B cell (primary cell): Measurements from ENCODE around the gene CMTM8. TPM values are rescaled to one million over a fixed set of nuclear protein-coding genes. Genes with fewer than 3 reads are reported as not detected.

Experiments
- ATAC-seq: fragments of 200-7000 bp; cut with Tn5 transposase; one replicate; pipeline ENCODE4 v1.10.0; 2021; ENCODE audit warnings: low read depth, mild to moderate bottlenecking, moderate number of reproducible peaks, moderate library complexity
- CTCF ChIA-PET: fragments of 350-600 bp; sonication (Branson Sonifier 250); formaldehyde crosslinking; loops from one replicate; lab custom pipeline; 2021; ENCODE audit warnings: antibody characterized with exemption, inconsistent platforms; lab: Charles Lee
- POLR2A ChIA-PET: fragments of 350-600 bp; sonication (Branson Sonifier 250); formaldehyde crosslinking; loops from one replicate; lab custom pipeline; 2021; ENCODE audit warnings: antibody characterized with exemption; lab: Charles Lee
- DNase-seq: peaks from one replicate; pipeline ENCODE4 v3.0.0; 2013
- H2AFZ ChIP-seq: 2 replicates; pipeline ENCODE4 v1.6.1; 2012; ENCODE audit warnings: mild to moderate bottlenecking, low read depth, low read length; ENCODE audit not compliant: insufficient read depth, poor library complexity, severe bottlenecking
- H3K27ac ChIP-seq, 2 donors: 1 replicate in 1 of 2; 2 replicates in 1 of 2; pipeline ENCODE4 v1.5.1; 2012 to 2013; ENCODE audit warnings: low read length in 2 of 2, mild to moderate bottlenecking in 2 of 2, moderate library complexity in 1 of 2
- H3K27me3 ChIP-seq, 4 experiments: fragments of 200-600 bp in 1 of 4; sonication (generic) in 1 of 4; replicated peaks in 1 of 4; 1 replicate in 2 of 4; 2 replicates in 2 of 4; pipeline versions ENCODE4 v1.6.1 to v1.7.0; 2013 to 2016; ENCODE audit warnings: low read length in 3 of 4, mild to moderate bottlenecking in 2 of 4, mixed read lengths in 1 of 4, moderate library complexity in 1 of 4; ENCODE audit not compliant: insufficient read depth in 4 of 4, control insufficient read depth in 3 of 4; ENCODE audit errors: control extremely low read depth in 1 of 4
- H3K36me3 ChIP-seq, 2 experiments: replicated peaks in 1 of 2; 1 replicate in 1 of 2; 2 replicates in 1 of 2; pipeline versions ENCODE4 v1.6.1 to v1.7.1; 2013; ENCODE audit warnings: low read length in 1 of 2; ENCODE audit not compliant: insufficient read depth in 2 of 2, control insufficient read depth in 1 of 2; ENCODE audit errors: control extremely low read depth in 1 of 2, extremely low read depth in 1 of 2
- H3K4me1 ChIP-seq, 2 donors: fragments of 200-600 bp in 1 of 2; sonication (generic) in 1 of 2; 1 replicate in 1 of 2; 2 replicates in 1 of 2; pipeline versions ENCODE4 v1.5.1 to v1.6.1; 2013 to 2017; ENCODE audit warnings: low read length in 2 of 2; ENCODE audit not compliant: control insufficient read depth in 2 of 2, insufficient read depth in 2 of 2
- H3K4me2 ChIP-seq: replicated peaks from 2 replicates; pipeline ENCODE3; 2012; ENCODE audit warnings: mild to moderate bottlenecking, low read depth, low read length; ENCODE audit not compliant: poor library complexity, severe bottlenecking
- H3K4me3 ChIP-seq, 5 experiments: fragments of 200-600 bp in 1 of 5; sonication (generic) in 1 of 5; 1 replicate in 3 of 5; 2 replicates in 2 of 5; pipeline versions ENCODE4 v1.5.1 to v1.7.0; 2011 to 2016; ENCODE audit warnings: low read length in 4 of 5, mild to moderate bottlenecking in 4 of 5, low read depth in 2 of 5, control low read depth in 1 of 5, moderate library complexity in 1 of 5; ENCODE audit not compliant: insufficient read depth in 1 of 5; ENCODE audit errors: control extremely low read depth in 1 of 5, extremely low read depth in 1 of 5
- H3K79me2 ChIP-seq: fragments of 200-600 bp; sonication (generic); one replicate; pipeline ENCODE4 v1.6.0; 2016; ENCODE audit warnings: low read length; ENCODE audit not compliant: control insufficient read depth, insufficient read depth
- H3K9ac ChIP-seq: fragments of 200-600 bp; sonication (generic); 2 replicates; pipeline ENCODE4 v1.6.1; 2017; ENCODE audit warnings: mild to moderate bottlenecking, low read length, moderate library complexity
- H3K9me3 ChIP-seq, 3 donors: one replicate each; pipeline versions ENCODE4 v1.6.1 to v1.7.1; 2013; ENCODE audit warnings: low read length in 2 of 3; ENCODE audit not compliant: control insufficient read depth in 2 of 3, insufficient read depth in 1 of 3; ENCODE audit errors: control extremely low read depth in 1 of 3
- H4K20me1 ChIP-seq: 2 replicates; pipeline ENCODE4 v1.6.0; 2012; ENCODE audit warnings: mild to moderate bottlenecking, low read length; ENCODE audit not compliant: insufficient read depth, control insufficient read depth, poor library complexity, severe bottlenecking
- H3K27ac Mint-ChIP-seq: one replicate; pipeline ENCODE4 v1.8.0; 2021; ENCODE audit warnings: mixed read lengths
- H3K27me3 Mint-ChIP-seq: one replicate; pipeline ENCODE4 v1.8.0; 2021; ENCODE audit warnings: mixed read lengths
- H3K4me1 Mint-ChIP-seq: one replicate; pipeline ENCODE4 v1.8.0; 2021; ENCODE audit warnings: mixed read lengths
- H3K4me3 Mint-ChIP-seq: one replicate; pipeline ENCODE4 v1.8.0; 2021; ENCODE audit warnings: mixed read lengths
- H3K9me3 Mint-ChIP-seq: one replicate; pipeline ENCODE4 v1.8.0; 2022; ENCODE audit warnings: mixed read lengths; ENCODE audit not compliant: insufficient read depth
- CTCF ChIP-seq: fragments of 200-600 bp; IDR thresholded peaks from one replicate; pipeline ENCODE4 v1.8.0; 2022; ENCODE audit warnings: antibody characterized with exemption, mild to moderate bottlenecking
- EZH2 ChIP-seq: IDR thresholded peaks from 2 replicates; pipeline ENCODE4 v1.6.1; 2012; ENCODE audit warnings: borderline replicate concordance, low read depth, mild to moderate bottlenecking, moderate library complexity, low read length; ENCODE audit not compliant: insufficient read depth, poor library complexity, severe bottlenecking
- WGBS: methylation state at CpG from one replicate; pipeline ENCODE4 v1.1.5; 2013; ENCODE audit warnings: missing lambda C conversion rate; ENCODE audit not compliant: insufficient coverage; 5-methylcytosine and 5-hydroxymethylcytosine counted together
- intact Hi-C: fragments of 100-400 bp; cut with micrococcal nuclease; formaldehyde crosslinking; loops from one replicate; pipeline ENCODE4 v1.10.0; 2022
- polyA plus RNA-seq: library from polyadenylated mRNA; depleted of rRNA; stranded (reverse); fragments of >200 nt; gene quantifications from 2 replicates; pipeline ENCODE4 v1.2.3, GENCODE V29; 2012
- total RNA-seq, 2 donors: library from RNA; stranded (reverse); fragments of 120-200 nt in 1 of 2; gene quantifications; 1 replicate in 1 of 2; 2 replicates in 1 of 2; pipeline versions ENCODE4 v1.2.3 to v1.2.4, GENCODE V29; 2013 to 2022

Gene CMTM8
- total and polyA plus RNA-seq, 2 donors (not counting 1 experiment from before 2014, with no cell fraction given) = 0.25 to 0.28 TPM

- no CpG with 5 or more reads among the region's 1 CpG for WGBS
- Histone ChIP-seq H3K36me3 (no peaks in the 10 kb centered on the region), H3K79me2 (no peaks in the 10 kb centered on the region), H3K27me3 (no peaks in the 10 kb centered on the region), H3K4me2 (no peak overlapping the region), H4K20me1 (no peaks in the 10 kb centered on the region), H3K4me3 (no peak overlapping the region), H3K9me3 (no peaks in the 10 kb centered on the region), H3K9ac (no peak overlapping the region), H2AFZ (no peak overlapping the region), H3K27ac (no peak overlapping the region), H3K4me1 (peaks cover 0 to 5% of the 10 kb centered on the region in 2 donors)
- H3K27ac Mint-ChIP-seq = no peak overlapping the region
- H3K4me1 Mint-ChIP-seq = peaks cover 6% of the 10 kb centered on the region
- intact Hi-C loops = no loop called here
- no peak overlapping the region for H3K4me3 Mint-ChIP-seq
- H3K9me3 Mint-ChIP-seq = no peaks in the 10 kb centered on the region
- ChIA-PET POLR2A (no interaction called here), CTCF (interaction anchor here (0.6 to 1.6 kb wide), 3 partner anchors 13 to 59 kb away, joined by 3 to 10 read pairs (median 4); no protein-coding TSS in a partner anchor)
- DNase-seq = no peak
- peaks cover 13% of the 10 kb centered on the region for H3K27me3 Mint-ChIP-seq
- TF ChIP-seq EZH2 = no peak
- no peak for TF ChIP-seq CTCF
- ATAC-seq = no peak
Measured at GRCh38 chr3:32312251-32312650, 73.8 kb downstream of the CMTM8 start.

GRCh38 chr3:32313169-32313568, 74.7 kb downstream of the CMTM8 start:
- no peaks in the 10 kb centered on the region for H4K20me1 ChIP-seq
- TF ChIP-seq CTCF = no peak
- TF ChIP-seq EZH2 = no peak
- POLR2A ChIA-PET = no interaction called here
- no peaks in the 10 kb centered on the region for H3K79me2 ChIP-seq
- 98% methylated on average over 6 of the region's 6 CpGs for WGBS
- no peaks in the 10 kb centered on the region for H3K9me3 ChIP-seq
- CTCF ChIA-PET = interaction anchor here (1.5 kb wide), 1 partner anchor 18 kb away, joined by 10 read pairs; no protein-coding TSS in a partner anchor
- Mint-ChIP-seq H3K27ac (no peak overlapping the region), H3K27me3 (peaks cover 16% of the 10 kb centered on the region), H3K9me3 (no peaks in the 10 kb centered on the region), H3K4me3 (no peak overlapping the region), H3K4me1 (peaks cover 6% of the 10 kb centered on the region)
- no peaks in the 10 kb centered on the region for H3K36me3 ChIP-seq
- H3K27me3 ChIP-seq = no peaks in the 10 kb centered on the region
- no peak overlapping the region for H3K9ac ChIP-seq
- peaks cover 0 to 5% of the 10 kb centered on the region in 2 donors for H3K4me1 ChIP-seq
- DNase-seq = no peak
- H2AFZ ChIP-seq = no peak overlapping the region
- no peak overlapping the region for H3K27ac ChIP-seq
- ATAC-seq = no peak
- H3K4me2 ChIP-seq = no peak overlapping the region
- H3K4me3 ChIP-seq = no peak overlapping the region
- intact Hi-C loops = no loop called here
